ENCODE results near the gene NEK11.
"Not testable (repeated sequence)": the region's sequence is repeated elsewhere in the genome, so short reads cannot be mapped to it uniquely, and the experiment has no call there.

Gene NEK11

GRCh38 chr3:131304890-131305289, 278.2 kb downstream of the NEK11 start:
- no peak for DNase-seq (ENCODE audit: low read depth)

GRCh38 chr3:131306242-131306641, 279.6 kb downstream of the NEK11 start:
- DNase-seq (ENCODE audit: low read depth), result no peak

GRCh38 chr3:131314318-131314717, 287.6 kb downstream of the NEK11 start:
- DNase-seq (ENCODE audit: low read depth), result no peak

- no peak for DNase-seq (ENCODE audit: low read depth)
Measured at GRCh38 chr3:131315162-131315561, 288.5 kb downstream of the NEK11 start.

- DNase-seq (ENCODE audit: low read depth), result no peak
Measured at GRCh38 chr3:131317667-131318066, 291.0 kb downstream of the NEK11 start.

GRCh38 chr3:131323014-131323413, 296.3 kb downstream of the NEK11 start:
- DNase-seq (ENCODE audit: low read depth), result no peak

- no peak for DNase-seq (ENCODE audit: low read depth)
Measured at GRCh38 chr3:131323792-131324191, 297.1 kb downstream of the NEK11 start.

- no peak for DNase-seq (ENCODE audit: low read depth)
Measured at GRCh38 chr3:131324923-131325322, 298.2 kb downstream of the NEK11 start.

GRCh38 chr3:131326307-131326706, 299.6 kb downstream of the NEK11 start:
- no peak for DNase-seq (ENCODE audit: low read depth)

GRCh38 chr3:131328721-131329120, 302.0 kb downstream of the NEK11 start:
- no peak for DNase-seq (ENCODE audit: low read depth)

- no peak for DNase-seq (ENCODE audit: low read depth)
Measured at GRCh38 chr3:131329774-131330173, 303.1 kb downstream of the NEK11 start.

- DNase-seq (ENCODE audit: low read depth), result not testable (repeated sequence)
Measured at GRCh38 chr3:131331456-131332085, 304.9 kb downstream of the NEK11 start.

- DNase-seq (ENCODE audit: low read depth), result no peak
Measured at GRCh38 chr3:131338948-131339640, 312.4 kb downstream of the NEK11 start.

- DNase-seq (ENCODE audit: low read depth), result no peak
Measured at GRCh38 chr3:131341761-131342160, 315.1 kb downstream of the NEK11 start.

- DNase-seq (ENCODE audit: low read depth), result no peak
Measured at GRCh38 chr3:131348911-131349310, 322.2 kb downstream of the NEK11 start.

GRCh38 chr3:131349454-131349853, 322.8 kb downstream of the NEK11 start:
- DNase-seq (ENCODE audit: low read depth), result no peak

GRCh38 chr3:131349946-131350347, 323.3 kb downstream of the NEK11 start:
- DNase-seq (ENCODE audit: low read depth), result peak; percentile 73

- DNase-seq (ENCODE audit: low read depth), result no peak
Measured at GRCh38 chr3:131350506-131350905, 323.8 kb downstream of the NEK11 start.

GRCh38 chr3:131353016-131353877, 326.6 kb downstream of the NEK11 start:
- no peak for DNase-seq (ENCODE audit: low read depth)

GRCh38 chr3:131353986-131354385, 327.3 kb downstream of the NEK11 start:
- no peak for DNase-seq (ENCODE audit: low read depth)

- DNase-seq (ENCODE audit: low read depth), result no peak
Measured at GRCh38 chr3:131356006-131356595, 329.4 kb downstream of the NEK11 start.

- DNase-seq (ENCODE audit: low read depth), result no peak
Measured at GRCh38 chr3:131357275-131357674, 330.6 kb downstream of the NEK11 start.
